SK-N-SH treated with all-trans-retinoic acid at 6 μM for 48 hours (cell line): ENCODE measurements around the gene CSTF3.

Experiments used
- ATAC-seq: fragments of 200-7000 bp; cut with Tn5 transposase; 3 replicates; pipeline ENCODE4 v1.9.1; 2020; ENCODE audit warnings: mild to moderate bottlenecking, moderate library complexity
- ARNTL ChIP-seq: fragments of 450-650 bp; formaldehyde crosslinking; IDR thresholded peaks from 2 replicates; pipeline ENCODE4 v1.5.0; 2020; ENCODE audit warnings: low read depth, mild to moderate bottlenecking, moderate library complexity, borderline replicate concordance
- CSDC2 ChIP-seq: fragments of 250-450 bp; sonication (Bioruptor Pico); IDR thresholded peaks from 2 replicates; pipeline ENCODE4 v1.5.0; 2020; ENCODE audit warnings: mild to moderate bottlenecking, moderate library complexity
- CSRNP3 ChIP-seq: fragments of 250-450 bp; sonication (Bioruptor Pico); IDR thresholded peaks from 2 replicates; pipeline ENCODE4 v1.5.1; 2021; ENCODE audit warnings: mild to moderate bottlenecking, moderate library complexity
- ESRRG ChIP-seq: fragments of 250-450 bp; sonication (Bioruptor Pico); IDR thresholded peaks from 2 replicates; pipeline ENCODE4 v1.6.1; 2021; ENCODE audit warnings: mild to moderate bottlenecking
- GLIS3 ChIP-seq: fragments of 250-450 bp; sonication (Bioruptor Pico); IDR thresholded peaks from 2 replicates; pipeline ENCODE4 v1.5.0; 2020; ENCODE audit warnings: mild to moderate bottlenecking, moderate library complexity
- ISL1 ChIP-seq: fragments of 250-450 bp; sonication (Bioruptor Pico); IDR thresholded peaks from 2 replicates; pipeline ENCODE4 v2.1.2; 2022; ENCODE audit warnings: mild to moderate bottlenecking, moderate library complexity
- OSR1 ChIP-seq: fragments of 250-450 bp; sonication (Bioruptor Pico); IDR thresholded peaks from 2 replicates; pipeline ENCODE4 v1.8.0; 2022; ENCODE audit warnings: moderate library complexity, mild to moderate bottlenecking, inconsistent platforms
- PATZ1 ChIP-seq: fragments of 250-450 bp; sonication (Bioruptor Pico); IDR thresholded peaks from 2 replicates; pipeline ENCODE4 v1.8.0; 2020; ENCODE audit warnings: mild to moderate bottlenecking, moderate library complexity, borderline replicate concordance
- POU6F1 ChIP-seq: fragments of 250-450 bp; sonication (Bioruptor Pico); IDR thresholded peaks from 2 replicates; pipeline ENCODE4 v1.8.0; 2021; ENCODE audit warnings: low read depth, mild to moderate bottlenecking, moderate library complexity, borderline replicate concordance
- PPARA ChIP-seq: fragments of 250-450 bp; sonication (Bioruptor Pico); IDR thresholded peaks from 2 replicates; pipeline ENCODE4 v1.5.0; 2020; ENCODE audit warnings: mild to moderate bottlenecking, borderline replicate concordance
- RARB ChIP-seq: fragments of 250-450 bp; sonication (Bioruptor Pico); IDR thresholded peaks from 2 replicates; pipeline ENCODE4 v1.8.0; 2021; ENCODE audit warnings: mild to moderate bottlenecking, moderate library complexity
- SNAI2 ChIP-seq: fragments of 250-450 bp; sonication (Bioruptor Pico); IDR thresholded peaks from 2 replicates; pipeline ENCODE4 v1.5.0; 2020; ENCODE audit warnings: mild to moderate bottlenecking, moderate library complexity
- TCF4 ChIP-seq: fragments of 250-450 bp; sonication (Bioruptor Pico); IDR thresholded peaks from 2 replicates; pipeline ENCODE4 v1.8.0; 2021; ENCODE audit warnings: mild to moderate bottlenecking, moderate library complexity, borderline replicate concordance
- TOX ChIP-seq: fragments of 250-450 bp; sonication (Bioruptor Pico); IDR thresholded peaks from 2 replicates; pipeline ENCODE4 v1.8.0; 2021; ENCODE audit warnings: mild to moderate bottlenecking, moderate library complexity, borderline replicate concordance
- ZC3H10 ChIP-seq: fragments of 250-450 bp; sonication (Bioruptor Pico); IDR thresholded peaks from 2 replicates; pipeline ENCODE4 v1.5.1; 2021; ENCODE audit warnings: mild to moderate bottlenecking, moderate library complexity
- ZFP30 ChIP-seq: fragments of 450-650 bp; formaldehyde crosslinking; IDR thresholded peaks from 2 replicates; pipeline ENCODE4 v1.5.0; 2022; ENCODE audit warnings: mild to moderate bottlenecking, moderate library complexity
- ZNF565 ChIP-seq: fragments of 450-650 bp; formaldehyde crosslinking; conservative IDR thresholded peaks from 2 replicates; pipeline ENCODE4 v1.5.0; 2020; ENCODE audit warnings: low read depth, mild to moderate bottlenecking, moderate library complexity
- ZNF70 ChIP-seq: fragments of 450-650 bp; formaldehyde crosslinking; IDR thresholded peaks from 2 replicates; pipeline ENCODE4 v1.5.0; 2020; ENCODE audit warnings: mild to moderate bottlenecking, moderate library complexity
- TF ChIP-seq, protein P1 (sequence below): fragments of 250-450 bp; sonication (Bioruptor Pico); IDR thresholded peaks from 2 replicates; pipeline ENCODE4 v1.5.0; 2020; ENCODE audit warnings: mild to moderate bottlenecking, moderate library complexity

CSTF3 gene

DNA sequence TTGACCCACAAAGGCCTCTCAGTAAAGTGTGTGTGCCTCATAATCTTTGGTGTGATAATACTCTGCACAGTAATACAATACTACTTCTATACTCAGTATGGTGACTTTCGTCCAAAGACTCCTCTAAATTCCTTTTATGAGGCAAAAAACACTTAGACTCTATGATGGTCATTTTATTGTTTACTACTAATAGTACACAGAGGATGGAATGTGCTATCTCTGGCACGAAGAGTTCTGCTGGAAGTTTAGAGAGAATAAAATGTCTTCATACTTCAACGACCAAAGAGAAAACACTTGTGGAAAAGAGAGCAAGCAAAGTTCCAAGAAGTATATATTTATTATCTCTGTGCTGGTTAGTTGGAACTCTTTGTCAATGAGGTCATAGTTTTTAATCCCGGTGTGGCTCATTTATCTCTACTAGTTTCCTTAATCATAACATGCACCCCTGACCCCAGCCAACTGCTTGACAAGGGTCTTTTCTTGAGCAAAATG is 7.5 kb upstream of the CSTF3 start:
- ATAC-seq, result no peak
- no peak for TF ChIP-seq SNAI2

GRCh38 chr11:33162831-33163230 is 1.6 kb upstream of the CSTF3 start:
- no peak for TF ChIP-seq PATZ1
- no peak for TF ChIP-seq CSDC2 (CRISPR knock-in tag)
- TF ChIP-seq ZNF565 (CRISPR knock-in tag), result no peak
- TF ChIP-seq RARB, result no peak
- TF ChIP-seq TCF4 (CRISPR knock-in tag), result no peak
- TF ChIP-seq ZNF70 (CRISPR knock-in tag), result no peak
- TF ChIP-seq ARNTL (CRISPR knock-in tag), result no peak
- no peak for TF ChIP-seq ZFP30 (CRISPR knock-in tag)
- no peak for TF ChIP-seq GLIS3 (CRISPR knock-in tag)
- TF ChIP-seq CSRNP3 (CRISPR knock-in tag), result no peak
- no peak for TF ChIP-seq POU6F1 (CRISPR knock-in tag)
- TF ChIP-seq ZC3H10 (CRISPR knock-in tag), result no peak

GRCh38 chr11:33160587-33160986 is 693 bp downstream of the CSTF3 start:
- no peak for ATAC-seq
- TF ChIP-seq ARNTL (CRISPR knock-in tag) (no peak), CSRNP3 (CRISPR knock-in tag) (no peak), PPARA (CRISPR knock-in tag) (no peak), SNAI2 (no peak), PATZ1 (no peak), ZC3H10 (CRISPR knock-in tag) (no peak), TOX (CRISPR knock-in tag) (no peak), POU6F1 (CRISPR knock-in tag) (no peak), RARB (no peak), ISL1 (CRISPR knock-in tag) (no peak), ZFP30 (CRISPR knock-in tag) (no peak), ESRRG (no peak), ZNF70 (CRISPR knock-in tag) (no peak), TCF4 (CRISPR knock-in tag) (no peak), CSDC2 (CRISPR knock-in tag) (no peak), GLIS3 (CRISPR knock-in tag) (no peak), OSR1 (CRISPR knock-in tag) (no peak)
- TF ChIP-seq, protein P1, sequence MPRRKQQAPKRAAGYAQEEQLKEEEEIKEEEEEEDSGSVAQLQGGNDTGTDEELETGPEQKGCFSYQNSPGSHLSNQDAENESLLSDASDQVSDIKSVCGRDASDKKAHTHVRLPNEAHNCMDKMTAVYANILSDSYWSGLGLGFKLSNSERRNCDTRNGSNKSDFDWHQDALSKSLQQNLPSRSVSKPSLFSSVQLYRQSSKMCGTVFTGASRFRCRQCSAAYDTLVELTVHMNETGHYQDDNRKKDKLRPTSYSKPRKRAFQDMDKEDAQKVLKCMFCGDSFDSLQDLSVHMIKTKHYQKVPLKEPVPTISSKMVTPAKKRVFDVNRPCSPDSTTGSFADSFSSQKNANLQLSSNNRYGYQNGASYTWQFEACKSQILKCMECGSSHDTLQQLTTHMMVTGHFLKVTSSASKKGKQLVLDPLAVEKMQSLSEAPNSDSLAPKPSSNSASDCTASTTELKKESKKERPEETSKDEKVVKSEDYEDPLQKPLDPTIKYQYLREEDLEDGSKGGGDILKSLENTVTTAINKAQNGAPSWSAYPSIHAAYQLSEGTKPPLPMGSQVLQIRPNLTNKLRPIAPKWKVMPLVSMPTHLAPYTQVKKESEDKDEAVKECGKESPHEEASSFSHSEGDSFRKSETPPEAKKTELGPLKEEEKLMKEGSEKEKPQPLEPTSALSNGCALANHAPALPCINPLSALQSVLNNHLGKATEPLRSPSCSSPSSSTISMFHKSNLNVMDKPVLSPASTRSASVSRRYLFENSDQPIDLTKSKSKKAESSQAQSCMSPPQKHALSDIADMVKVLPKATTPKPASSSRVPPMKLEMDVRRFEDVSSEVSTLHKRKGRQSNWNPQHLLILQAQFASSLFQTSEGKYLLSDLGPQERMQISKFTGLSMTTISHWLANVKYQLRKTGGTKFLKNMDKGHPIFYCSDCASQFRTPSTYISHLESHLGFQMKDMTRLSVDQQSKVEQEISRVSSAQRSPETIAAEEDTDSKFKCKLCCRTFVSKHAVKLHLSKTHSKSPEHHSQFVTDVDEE, result no peak

More at GRCh38 chr11:33162831-33163230, 1.6 kb upstream of the CSTF3 start:
- ATAC-seq, result no peak
